Measurements from ENCODE around the gene PFDN1.
"Not testable (repeated sequence)": the region's sequence is repeated elsewhere in the genome, so short reads cannot be mapped to it uniquely, and the experiment has no call there.

GRCh38 chr5:140343849-140344248, 40.9 kb upstream of the PFDN1 start:
- not testable (repeated sequence) for TF ChIP-seq CTCF, POLR2A (IDR thresholded peaks at IDR 0.05)

Data from testis (tissue), 2 donors.